SK-N-SH treated with all-trans-retinoic acid at 6 μM for 48 hours (cell line): ENCODE data around the gene CRTC3.

Experiments
- CSDC2 ChIP-seq: fragments of 250-450 bp; sonication (Bioruptor Pico); IDR thresholded peaks from 2 replicates; pipeline ENCODE4 v1.5.0; 2020; ENCODE audit warnings: mild to moderate bottlenecking, moderate library complexity
- RARB ChIP-seq: fragments of 250-450 bp; sonication (Bioruptor Pico); IDR thresholded peaks from 2 replicates; pipeline ENCODE4 v1.8.0; 2021; ENCODE audit warnings: mild to moderate bottlenecking, moderate library complexity
- TOX ChIP-seq: fragments of 250-450 bp; sonication (Bioruptor Pico); IDR thresholded peaks from 2 replicates; pipeline ENCODE4 v1.8.0; 2021; ENCODE audit warnings: mild to moderate bottlenecking, moderate library complexity, borderline replicate concordance
- ZFP3 ChIP-seq: fragments of 250-450 bp; sonication (Bioruptor Pico); IDR thresholded peaks from 2 replicates; pipeline ENCODE4 v1.5.0; 2020; ENCODE audit warnings: mild to moderate bottlenecking, moderate library complexity
- TF ChIP-seq, protein P1 (sequence below): fragments of 250-450 bp; sonication (Bioruptor Pico); IDR thresholded peaks from 2 replicates; pipeline ENCODE4 v1.5.1; 2020; ENCODE audit warnings: low read depth, mild to moderate bottlenecking, moderate library complexity
- TF ChIP-seq, protein P2 (sequence below): fragments of 250-450 bp; sonication (Bioruptor Pico); IDR thresholded peaks from 2 replicates; pipeline ENCODE4 v1.8.0; 2020; ENCODE audit warnings: mild to moderate bottlenecking, moderate library complexity, borderline replicate concordance

- TF ChIP-seq, protein P1, sequence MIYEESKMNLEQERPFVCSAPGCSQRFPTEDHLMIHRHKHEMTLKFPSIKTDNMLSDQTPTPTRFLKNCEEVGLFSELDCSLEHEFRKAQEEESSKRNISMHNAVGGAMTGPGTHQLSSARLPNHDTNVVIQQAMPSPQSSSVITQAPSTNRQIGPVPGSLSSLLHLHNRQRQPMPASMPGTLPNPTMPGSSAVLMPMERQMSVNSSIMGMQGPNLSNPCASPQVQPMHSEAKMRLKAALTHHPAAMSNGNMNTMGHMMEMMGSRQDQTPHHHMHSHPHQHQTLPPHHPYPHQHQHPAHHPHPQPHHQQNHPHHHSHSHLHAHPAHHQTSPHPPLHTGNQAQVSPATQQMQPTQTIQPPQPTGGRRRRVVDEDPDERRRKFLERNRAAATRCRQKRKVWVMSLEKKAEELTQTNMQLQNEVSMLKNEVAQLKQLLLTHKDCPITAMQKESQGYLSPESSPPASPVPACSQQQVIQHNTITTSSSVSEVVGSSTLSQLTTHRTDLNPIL = no peak
- TF ChIP-seq TOX (CRISPR knock-in tag) (no peak), CSDC2 (CRISPR knock-in tag) (no peak), RARB (no peak), ZFP3 (CRISPR knock-in tag) (no peak)
- TF ChIP-seq, protein P2, sequence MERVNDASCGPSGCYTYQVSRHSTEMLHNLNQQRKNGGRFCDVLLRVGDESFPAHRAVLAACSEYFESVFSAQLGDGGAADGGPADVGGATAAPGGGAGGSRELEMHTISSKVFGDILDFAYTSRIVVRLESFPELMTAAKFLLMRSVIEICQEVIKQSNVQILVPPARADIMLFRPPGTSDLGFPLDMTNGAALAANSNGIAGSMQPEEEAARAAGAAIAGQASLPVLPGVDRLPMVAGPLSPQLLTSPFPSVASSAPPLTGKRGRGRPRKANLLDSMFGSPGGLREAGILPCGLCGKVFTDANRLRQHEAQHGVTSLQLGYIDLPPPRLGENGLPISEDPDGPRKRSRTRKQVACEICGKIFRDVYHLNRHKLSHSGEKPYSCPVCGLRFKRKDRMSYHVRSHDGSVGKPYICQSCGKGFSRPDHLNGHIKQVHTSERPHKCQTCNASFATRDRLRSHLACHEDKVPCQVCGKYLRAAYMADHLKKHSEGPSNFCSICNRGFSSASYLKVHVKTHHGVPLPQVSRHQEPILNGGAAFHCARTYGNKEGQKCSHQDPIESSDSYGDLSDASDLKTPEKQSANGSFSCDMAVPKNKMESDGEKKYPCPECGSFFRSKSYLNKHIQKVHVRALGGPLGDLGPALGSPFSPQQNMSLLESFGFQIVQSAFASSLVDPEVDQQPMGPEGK = no peak
Observed at GRCh38 chr15:90619939-90620338, 90.2 kb downstream of the CRTC3 start.
